ENCODE results near the gene SEC22C.

GRCh38 chr3:42537350-42537749 is 44.4 kb downstream of the SEC22C start:
- TF ChIP-seq EP300 (IDR thresholded peaks at IDR 0.05; ENCODE audit: low read depth in 2 of 2, low read length in 2 of 2), result no peak
- TF ChIP-seq EP300 (CRISPR knock-in tag; IDR thresholded peaks at IDR 0.05; ENCODE audit: borderline replicate concordance), result no peak
- no peak for TF ChIP-seq SRF (IDR thresholded peaks at IDR 0.05; ENCODE audit: low read depth, low read length)
- TF ChIP-seq MXI1 (IDR thresholded peaks at IDR 0.05; ENCODE audit: borderline replicate concordance, low read depth, low read length), result no peak
- no peak for TF ChIP-seq GATAD1 (CRISPR knock-in tag; IDR thresholded peaks at IDR 0.05)
- TF ChIP-seq ATF3 (CRISPR knock-in tag; IDR thresholded peaks at IDR 0.05), result no peak
- no peak for TF ChIP-seq EED (CRISPR knock-in tag; IDR thresholded peaks at IDR 0.05)
- TF ChIP-seq MAZ (IDR thresholded peaks at IDR 0.05; ENCODE audit: borderline replicate concordance, low read depth, low read length), result no peak
- TF ChIP-seq MAZ (CRISPR knock-in tag; IDR thresholded peaks at IDR 0.05; ENCODE audit: low read depth), result no peak
- TF ChIP-seq NFIC (IDR thresholded peaks at IDR 0.05; ENCODE audit: low read length), result no peak
- no peak for TF ChIP-seq CTCF (CRISPR knock-in tag; IDR thresholded peaks at IDR 0.05)
- TF ChIP-seq ZNF772 (CRISPR knock-in tag; IDR thresholded peaks at IDR 0.05), result no peak
- no peak for TF ChIP-seq FOXA1 (IDR thresholded peaks at IDR 0.05)
- no peak for TF ChIP-seq FOXA1 (CRISPR knock-in tag; IDR thresholded peaks at IDR 0.05)
- no peak for TF ChIP-seq GABPB1 (CRISPR knock-in tag; IDR thresholded peaks at IDR 0.05)

Data from HepG2 (cell line).